Measurements from ENCODE around the gene DCXR.

The DCXR gene

DNA sequence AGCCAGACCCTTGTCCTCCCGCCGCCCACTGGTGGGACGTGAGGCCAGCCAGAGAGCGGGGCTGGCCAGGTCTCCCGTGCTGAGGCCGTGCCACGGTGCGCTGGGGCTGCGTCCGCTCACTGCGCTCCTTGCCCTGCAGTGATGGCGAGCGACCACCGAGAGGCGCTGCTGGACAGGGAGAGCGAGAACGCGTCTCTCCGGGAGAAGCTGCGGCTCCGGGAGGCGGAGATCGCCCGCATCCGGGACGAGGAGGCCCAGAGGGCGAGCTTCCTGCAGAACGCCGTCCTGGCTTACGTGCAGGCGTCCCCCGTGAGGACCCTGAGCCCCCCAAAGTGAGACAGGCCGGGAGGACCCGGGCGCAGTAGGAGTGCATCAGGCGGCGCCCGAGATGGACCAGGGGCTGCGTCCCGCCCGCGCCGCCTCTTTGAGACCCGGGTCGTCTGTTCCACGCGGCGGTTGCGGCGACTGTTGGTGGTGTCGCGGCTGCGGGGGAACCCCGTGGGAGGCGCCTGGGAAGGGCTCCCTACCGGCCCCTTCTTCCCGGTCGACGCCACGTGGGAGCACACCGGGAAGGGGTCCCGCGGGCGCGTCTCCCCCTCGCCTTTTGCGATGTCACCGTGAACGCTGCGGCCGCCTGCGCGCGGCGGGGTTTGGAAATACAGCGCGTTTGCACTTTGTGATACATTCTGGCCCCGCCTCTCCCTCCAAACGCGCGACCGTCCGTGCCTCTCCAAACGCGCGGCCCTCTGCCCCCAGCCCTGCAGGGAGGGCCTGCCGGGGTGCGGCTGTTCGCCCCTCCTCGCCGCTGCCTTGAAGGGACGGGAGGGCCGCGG is 6.8 kb downstream of the DCXR start:
- no peaks in the 10 kb centered on the region for H3K36me3 Mint-ChIP-seq (ENCODE audit: low read depth)
- peaks cover 16% of the 10 kb centered on the region for H3K27me3 Mint-ChIP-seq (ENCODE audit: low read depth)
- TF ChIP-seq, protein P1, sequence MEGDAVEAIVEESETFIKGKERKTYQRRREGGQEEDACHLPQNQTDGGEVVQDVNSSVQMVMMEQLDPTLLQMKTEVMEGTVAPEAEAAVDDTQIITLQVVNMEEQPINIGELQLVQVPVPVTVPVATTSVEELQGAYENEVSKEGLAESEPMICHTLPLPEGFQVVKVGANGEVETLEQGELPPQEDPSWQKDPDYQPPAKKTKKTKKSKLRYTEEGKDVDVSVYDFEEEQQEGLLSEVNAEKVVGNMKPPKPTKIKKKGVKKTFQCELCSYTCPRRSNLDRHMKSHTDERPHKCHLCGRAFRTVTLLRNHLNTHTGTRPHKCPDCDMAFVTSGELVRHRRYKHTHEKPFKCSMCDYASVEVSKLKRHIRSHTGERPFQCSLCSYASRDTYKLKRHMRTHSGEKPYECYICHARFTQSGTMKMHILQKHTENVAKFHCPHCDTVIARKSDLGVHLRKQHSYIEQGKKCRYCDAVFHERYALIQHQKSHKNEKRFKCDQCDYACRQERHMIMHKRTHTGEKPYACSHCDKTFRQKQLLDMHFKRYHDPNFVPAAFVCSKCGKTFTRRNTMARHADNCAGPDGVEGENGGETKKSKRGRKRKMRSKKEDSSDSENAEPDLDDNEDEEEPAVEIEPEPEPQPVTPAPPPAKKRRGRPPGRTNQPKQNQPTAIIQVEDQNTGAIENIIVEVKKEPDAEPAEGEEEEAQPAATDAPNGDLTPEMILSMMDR (IDR thresholded peaks at IDR 0.05; ENCODE audit: unreplicated experiment in 3 of 3): peak; percentile 92 to 95 (median 93)
- no peaks in the 10 kb centered on the region for H3K9me3 Mint-ChIP-seq
- peaks cover 9% of the 10 kb centered on the region for H3K4me1 Mint-ChIP-seq
- no peak overlapping the region for H3K27ac Mint-ChIP-seq
- H3K4me3 Mint-ChIP-seq: peak overlapping the region; percentile 83 to 84 (median 84)

DNA sequence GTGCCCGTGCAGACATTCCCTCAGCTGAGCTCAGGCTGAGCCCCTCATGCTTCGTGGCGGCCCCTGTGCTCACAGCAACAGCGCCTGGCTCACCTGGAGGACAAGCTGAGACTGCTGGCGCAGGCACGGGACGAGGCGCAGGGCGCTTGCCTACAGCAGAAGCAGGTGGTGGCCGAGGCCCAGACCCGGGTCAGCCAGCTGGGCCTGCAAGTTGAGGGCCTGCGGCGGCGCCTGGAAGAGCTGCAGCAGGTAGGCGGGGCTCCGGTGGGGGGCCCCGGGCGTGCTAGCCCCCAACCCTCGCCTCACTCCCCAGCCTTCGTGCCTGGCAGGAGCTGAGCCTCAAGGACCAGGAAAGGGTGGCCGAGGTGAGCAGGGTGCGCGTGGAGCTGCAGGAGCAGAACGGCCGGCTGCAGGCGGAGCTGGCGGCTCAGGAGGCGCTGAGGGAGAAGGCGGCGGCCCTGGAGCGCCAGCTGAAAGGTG is 7.5 kb downstream of the DCXR start:
- Mint-ChIP-seq H3K27me3 (ENCODE audit: low read depth) (peaks cover 14% of the 10 kb centered on the region), H3K4me1 (peaks cover 2% of the 10 kb centered on the region), H3K27ac (no peak overlapping the region), H3K9me3 (no peaks in the 10 kb centered on the region), H3K36me3 (ENCODE audit: low read depth) (no peaks in the 10 kb centered on the region), H3K4me3 (peak overlapping the region in 2 of 3 experiments; percentile 75 to 80)
- TF ChIP-seq, protein P1 (IDR thresholded peaks at IDR 0.05; ENCODE audit: unreplicated experiment in 3 of 3): no peak

DNA sequence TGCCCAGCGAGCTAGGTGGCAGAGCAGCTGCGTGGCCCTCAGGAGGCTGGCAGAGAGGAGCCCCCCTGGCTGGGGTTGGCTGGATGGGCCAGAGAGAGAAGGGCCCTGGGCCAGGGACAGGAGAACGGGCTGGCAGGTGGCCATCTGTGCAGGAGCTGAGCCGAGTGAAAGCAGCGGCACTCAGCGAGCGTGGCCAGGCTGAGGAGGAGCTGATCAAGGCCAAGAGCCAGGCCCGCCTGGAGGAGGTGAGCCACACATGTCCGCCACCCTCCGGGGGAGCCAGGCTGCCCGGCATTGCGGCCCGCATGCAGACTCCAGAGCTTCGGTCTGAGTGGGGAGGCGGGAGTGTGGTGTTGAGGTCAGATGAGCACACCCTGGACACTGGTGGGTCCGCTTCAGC is 8.1 kb downstream of the DCXR start:
- no peaks in the 10 kb centered on the region for H3K4me1 Mint-ChIP-seq
- no peak overlapping the region for H3K27ac Mint-ChIP-seq
- H3K27me3 Mint-ChIP-seq (ENCODE audit: low read depth): peaks cover 13% of the 10 kb centered on the region
- no peaks in the 10 kb centered on the region for H3K36me3 Mint-ChIP-seq (ENCODE audit: low read depth)
- no peaks in the 10 kb centered on the region for H3K9me3 Mint-ChIP-seq
- H3K4me3 Mint-ChIP-seq: peak overlapping the region; percentile 75 to 80 (median 76)
- TF ChIP-seq, protein P1 (IDR thresholded peaks at IDR 0.05; ENCODE audit: unreplicated experiment in 3 of 3): no peak

DNA sequence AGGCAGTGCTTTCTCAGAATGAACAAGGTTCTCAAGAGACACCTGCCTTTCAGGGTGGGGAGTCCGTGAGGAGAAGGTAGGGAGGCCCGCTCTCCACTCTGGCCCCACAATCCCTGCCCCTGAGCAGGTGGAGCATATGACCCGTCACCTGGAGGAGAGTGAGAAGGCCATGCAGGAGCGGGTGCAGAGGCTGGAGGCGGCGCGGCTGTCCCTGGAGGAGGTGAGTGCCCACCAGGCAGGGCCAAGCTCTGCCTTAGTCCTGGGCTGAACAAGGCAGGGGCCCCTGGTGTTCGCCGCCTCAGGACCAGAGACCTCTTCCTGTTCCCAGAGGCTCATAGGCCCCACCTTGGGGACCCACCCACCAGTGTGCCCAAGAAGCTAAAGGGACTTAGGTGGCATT is 8.5 kb downstream of the DCXR start:
- TF ChIP-seq, protein P1 (IDR thresholded peaks at IDR 0.05; ENCODE audit: unreplicated experiment in 3 of 3): no peak

DNA sequence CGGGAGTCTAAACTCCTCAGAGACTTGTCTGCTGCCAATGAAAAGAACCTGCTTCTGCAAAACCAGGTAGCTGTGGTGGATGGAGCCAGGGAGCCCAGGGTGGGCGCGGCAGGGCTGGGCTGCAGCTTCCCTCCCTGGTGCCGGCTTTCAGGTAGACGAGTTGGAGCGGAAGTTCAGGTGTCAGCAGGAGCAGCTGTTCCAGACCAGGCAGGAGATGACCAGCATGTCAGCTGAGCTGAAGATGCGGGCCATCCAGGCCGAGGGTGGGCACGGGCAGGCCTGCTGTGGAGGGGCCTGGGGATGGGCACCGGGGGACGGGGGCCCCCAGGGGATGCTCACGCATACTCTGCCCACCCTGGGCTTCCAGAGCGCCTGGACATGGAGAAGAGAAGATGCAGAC is 9.3 kb downstream of the DCXR start:
- H3K27ac Mint-ChIP-seq: no peak overlapping the region
- peaks cover 9% of the 10 kb centered on the region for H3K27me3 Mint-ChIP-seq (ENCODE audit: low read depth)
- H3K4me1 Mint-ChIP-seq: no peaks in the 10 kb centered on the region
- TF ChIP-seq, protein P1 (IDR thresholded peaks at IDR 0.05; ENCODE audit: unreplicated experiment in 3 of 3): no peak
- no peaks in the 10 kb centered on the region for H3K36me3 Mint-ChIP-seq (ENCODE audit: low read depth)
- no peak overlapping the region for H3K4me3 Mint-ChIP-seq
- H3K9me3 Mint-ChIP-seq: no peaks in the 10 kb centered on the region

More for the DNA sequence above, 8.5 kb downstream of the DCXR start:
- Mint-ChIP-seq H3K27me3 (ENCODE audit: low read depth) (peaks cover 10% of the 10 kb centered on the region), H3K4me1 (no peaks in the 10 kb centered on the region), H3K27ac (no peak overlapping the region), H3K4me3 (peak overlapping the region; percentile 47 to 80 (median 69)), H3K36me3 (ENCODE audit: low read depth) (no peaks in the 10 kb centered on the region), H3K9me3 (no peaks in the 10 kb centered on the region)
